WTC11 (cell line): ENCODE results near the gene TRIM44. TPM values are rescaled to one million over a fixed set of nuclear protein-coding genes. Genes with fewer than 3 reads are reported as not detected.

Experiments
- ATAC-seq: fragments of 200-7000 bp; cut with Tn5 transposase; 2 replicates; pipeline ENCODE4 v1.10.0; 2021; ENCODE audit warnings: mild to moderate bottlenecking, moderate library complexity
- CTCF ChIA-PET: fragments of 300-600 bp; sonication (Branson Sonifier 250); formaldehyde crosslinking; loops from one replicate; lab custom pipeline; 2021; ENCODE audit warnings: antibody characterized with exemption; lab: Charles Lee
- POLR2A ChIA-PET: fragments of 350-600 bp; sonication (Branson Sonifier 250); formaldehyde crosslinking; loops from one replicate; lab custom pipeline; 2021; ENCODE audit warnings: antibody characterized with exemption; lab: Charles Lee
- DNase-seq: peaks from one replicate; pipeline ENCODE4 v3.0.0; 2021; ENCODE audit warnings: low spot score
- H3K27ac Mint-ChIP-seq: 2 replicates; pipeline ENCODE4 v1.8.0; 2021; ENCODE audit warnings: mixed read lengths
- H3K27me3 Mint-ChIP-seq: 2 replicates; pipeline ENCODE4 v1.8.0; 2021; ENCODE audit warnings: low read depth, mild to moderate bottlenecking, moderate library complexity, mixed read lengths
- H3K36me3 Mint-ChIP-seq: 2 replicates; pipeline ENCODE4 v1.8.0; 2021; ENCODE audit warnings: mixed read lengths
- H3K4me1 Mint-ChIP-seq: 2 replicates; pipeline ENCODE4 v1.8.0; 2022; ENCODE audit warnings: mixed read lengths
- H3K4me3 Mint-ChIP-seq: 2 replicates; pipeline ENCODE4 v1.8.0; 2021; ENCODE audit warnings: mild to moderate bottlenecking, moderate library complexity, mixed read lengths
- H3K9me3 Mint-ChIP-seq: 2 replicates; pipeline ENCODE4 v1.8.0; 2021; ENCODE audit warnings: mixed read lengths
- ATF1 ChIP-seq: sonication (generic); formaldehyde crosslinking; IDR thresholded peaks from 2 replicates; pipeline ENCODE4 v1.8.1; 2023; ENCODE audit warnings: mild to moderate bottlenecking, moderate library complexity, missing genetic modification reagents
- ELF4 ChIP-seq: sonication (generic); formaldehyde crosslinking; IDR thresholded peaks from 2 replicates; pipeline ENCODE4 v1.8.1; 2022; ENCODE audit warnings: low read depth, mild to moderate bottlenecking, moderate library complexity, missing genetic modification reagents
- ESRRA ChIP-seq: sonication (generic); formaldehyde crosslinking; IDR thresholded peaks from 2 replicates; pipeline ENCODE4 v1.8.1; 2022; ENCODE audit warnings: mild to moderate bottlenecking, missing genetic modification reagents, borderline replicate concordance
- FOXP1 ChIP-seq: sonication (generic); formaldehyde crosslinking; IDR thresholded peaks from 2 replicates; pipeline ENCODE4 v1.8.0; 2022; ENCODE audit warnings: missing genetic modification reagents, mild to moderate bottlenecking, moderate library complexity, borderline replicate concordance
- GABPB1 ChIP-seq: sonication (generic); formaldehyde crosslinking; IDR thresholded peaks from 2 replicates; pipeline ENCODE4 v1.8.1; 2023; ENCODE audit warnings: mild to moderate bottlenecking, missing genetic modification reagents
- HMGA2 ChIP-seq: fragments of 250-450 bp; sonication (Bioruptor Pico); IDR thresholded peaks from 2 replicates; pipeline ENCODE4 v1.4.0; 2021; ENCODE audit warnings: mild to moderate bottlenecking, moderate library complexity
- NR2C2 ChIP-seq: sonication (generic); formaldehyde crosslinking; IDR thresholded peaks from 2 replicates; pipeline ENCODE4 v1.8.0; 2022; ENCODE audit warnings: mild to moderate bottlenecking, missing genetic modification reagents
- PRRX2 ChIP-seq: fragments of 250-450 bp; sonication (Bioruptor Pico); IDR thresholded peaks from 2 replicates; pipeline ENCODE4 v1.8.0; 2021; ENCODE audit warnings: mild to moderate bottlenecking
- SOX15 ChIP-seq: fragments of 250-450 bp; sonication (Bioruptor Pico); IDR thresholded peaks from 2 replicates; pipeline ENCODE4 v1.9.0; 2021; ENCODE audit warnings: mild to moderate bottlenecking
- TEAD1 ChIP-seq: sonication (generic); formaldehyde crosslinking; IDR thresholded peaks from 2 replicates; pipeline ENCODE4 v1.8.0; 2022; ENCODE audit warnings: mild to moderate bottlenecking, missing genetic modification reagents
- ZNF121 ChIP-seq: sonication (generic); formaldehyde crosslinking; IDR thresholded peaks from 2 replicates; pipeline ENCODE4 v1.8.0; 2023; ENCODE audit warnings: missing genetic modification reagents
- ZNF263 ChIP-seq: sonication (generic); formaldehyde crosslinking; IDR thresholded peaks from 2 replicates; pipeline ENCODE4 v1.8.1; 2022; ENCODE audit warnings: low read depth, mild to moderate bottlenecking, moderate library complexity, missing genetic modification reagents
- ZNF416 ChIP-seq: fragments of 250-450 bp; sonication (Bioruptor Pico); IDR thresholded peaks from 2 replicates; pipeline ENCODE4 v1.9.0; 2021; ENCODE audit warnings: mild to moderate bottlenecking, inconsistent platforms
- total RNA-seq: library from RNA; stranded (reverse); gene quantifications from 3 replicates; pipeline ENCODE4 v1.2.3, GENCODE V29; 2021
- TF ChIP-seq, protein P1 (sequence below): sonication (generic); formaldehyde crosslinking; IDR thresholded peaks from 2 replicates; pipeline ENCODE4 v1.8.1; 2022; ENCODE audit warnings: low read depth, mild to moderate bottlenecking, moderate library complexity, missing genetic modification reagents, borderline replicate concordance
- TF ChIP-seq, protein P2 (sequence below): sonication (generic); formaldehyde crosslinking; IDR thresholded peaks from 2 replicates; pipeline ENCODE4 v1.8.1; 2023; ENCODE audit warnings: mild to moderate bottlenecking, missing genetic modification reagents
- TF ChIP-seq, protein P3 (sequence below): fragments of 200-600 bp; IDR thresholded peaks from 2 replicates; pipeline ENCODE4 v1.8.0; 2022; ENCODE audit warnings: antibody characterized with exemption

The TRIM44 gene
- total RNA-seq, 1 experiment from 2014 or later = 27.4 TPM

DNA sequence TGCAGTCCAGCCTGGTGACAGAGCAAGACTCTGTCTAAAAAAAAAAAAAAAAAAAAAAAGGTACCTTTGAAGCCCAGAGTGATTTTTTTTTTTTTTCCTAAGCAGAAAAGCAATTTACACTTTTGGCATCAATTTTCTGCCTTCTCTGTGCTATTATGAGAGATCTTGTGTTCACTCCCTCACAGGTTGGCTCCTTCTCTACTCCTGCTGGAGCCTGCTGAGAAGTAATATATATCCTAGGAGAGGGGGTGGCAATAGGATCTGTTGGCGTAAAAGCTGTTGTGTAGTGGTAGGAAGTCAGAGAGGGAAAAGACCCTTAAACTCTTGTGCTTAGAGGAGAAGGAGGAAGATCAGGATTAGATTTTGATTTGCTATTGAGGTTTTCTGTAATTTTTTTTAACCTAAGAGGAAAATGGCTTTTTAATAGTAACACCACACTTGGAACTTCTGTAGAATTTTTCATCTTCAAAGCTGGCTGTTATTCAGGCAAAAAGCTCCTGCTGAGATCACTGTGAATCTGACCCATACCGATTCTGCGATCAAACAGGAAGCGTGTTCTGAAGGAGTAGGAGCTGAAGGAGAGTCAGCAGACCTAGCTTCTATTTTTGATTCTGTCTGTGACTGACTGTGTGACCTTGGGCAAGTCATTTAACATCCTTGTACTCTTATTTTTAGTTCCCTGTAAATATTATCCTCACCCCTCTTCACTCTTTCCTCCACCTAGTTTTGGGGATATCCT lies 77.7 kb downstream of the TRIM44 start:
- H3K9me3 Mint-ChIP-seq = no peaks in the 10 kb centered on the region
- H3K27me3 Mint-ChIP-seq = no peaks in the 10 kb centered on the region
- ChIA-PET POLR2A (no interaction called here), CTCF (interaction anchor here (1.1 to 3.0 kb wide), 3 partner anchors 82 to 519 kb away, joined by 3 to 17 read pairs (median 4); no protein-coding TSS in a partner anchor)
- no peak overlapping the region for H3K27ac Mint-ChIP-seq
- no peak overlapping the region for H3K4me3 Mint-ChIP-seq
- ATAC-seq = no peak
- no peak for DNase-seq
- peaks cover 14% of the 10 kb centered on the region for H3K36me3 Mint-ChIP-seq
- peaks cover 8% of the 10 kb centered on the region for H3K4me1 Mint-ChIP-seq
- TF ChIP-seq SOX15 (no peak), HMGA2 (CRISPR knock-in tag) (no peak), GABPB1 (no peak), FOXP1 (CRISPR knock-in tag) (no peak), NR2C2 (CRISPR knock-in tag) (no peak), ZNF121 (CRISPR knock-in tag) (no peak), TEAD1 (no peak), ATF1 (CRISPR knock-in tag) (no peak), PRRX2 (no peak), ZNF263 (CRISPR knock-in tag) (no peak), ZNF416 (no peak), ELF4 (CRISPR knock-in tag) (no peak)
- TF ChIP-seq, protein P1, sequence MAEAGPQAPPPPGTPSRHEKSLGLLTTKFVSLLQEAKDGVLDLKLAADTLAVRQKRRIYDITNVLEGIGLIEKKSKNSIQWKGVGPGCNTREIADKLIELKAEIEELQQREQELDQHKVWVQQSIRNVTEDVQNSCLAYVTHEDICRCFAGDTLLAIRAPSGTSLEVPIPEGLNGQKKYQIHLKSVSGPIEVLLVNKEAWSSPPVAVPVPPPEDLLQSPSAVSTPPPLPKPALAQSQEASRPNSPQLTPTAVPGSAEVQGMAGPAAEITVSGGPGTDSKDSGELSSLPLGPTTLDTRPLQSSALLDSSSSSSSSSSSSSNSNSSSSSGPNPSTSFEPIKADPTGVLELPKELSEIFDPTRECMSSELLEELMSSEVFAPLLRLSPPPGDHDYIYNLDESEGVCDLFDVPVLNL (CRISPR knock-in tag) = no peak
- TF ChIP-seq, protein P2, sequence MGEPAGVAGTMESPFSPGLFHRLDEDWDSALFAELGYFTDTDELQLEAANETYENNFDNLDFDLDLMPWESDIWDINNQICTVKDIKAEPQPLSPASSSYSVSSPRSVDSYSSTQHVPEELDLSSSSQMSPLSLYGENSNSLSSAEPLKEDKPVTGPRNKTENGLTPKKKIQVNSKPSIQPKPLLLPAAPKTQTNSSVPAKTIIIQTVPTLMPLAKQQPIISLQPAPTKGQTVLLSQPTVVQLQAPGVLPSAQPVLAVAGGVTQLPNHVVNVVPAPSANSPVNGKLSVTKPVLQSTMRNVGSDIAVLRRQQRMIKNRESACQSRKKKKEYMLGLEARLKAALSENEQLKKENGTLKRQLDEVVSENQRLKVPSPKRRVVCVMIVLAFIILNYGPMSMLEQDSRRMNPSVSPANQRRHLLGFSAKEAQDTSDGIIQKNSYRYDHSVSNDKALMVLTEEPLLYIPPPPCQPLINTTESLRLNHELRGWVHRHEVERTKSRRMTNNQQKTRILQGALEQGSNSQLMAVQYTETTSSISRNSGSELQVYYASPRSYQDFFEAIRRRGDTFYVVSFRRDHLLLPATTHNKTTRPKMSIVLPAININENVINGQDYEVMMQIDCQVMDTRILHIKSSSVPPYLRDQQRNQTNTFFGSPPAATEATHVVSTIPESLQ (CRISPR knock-in tag) = no peak
- TF ChIP-seq, protein P3, sequence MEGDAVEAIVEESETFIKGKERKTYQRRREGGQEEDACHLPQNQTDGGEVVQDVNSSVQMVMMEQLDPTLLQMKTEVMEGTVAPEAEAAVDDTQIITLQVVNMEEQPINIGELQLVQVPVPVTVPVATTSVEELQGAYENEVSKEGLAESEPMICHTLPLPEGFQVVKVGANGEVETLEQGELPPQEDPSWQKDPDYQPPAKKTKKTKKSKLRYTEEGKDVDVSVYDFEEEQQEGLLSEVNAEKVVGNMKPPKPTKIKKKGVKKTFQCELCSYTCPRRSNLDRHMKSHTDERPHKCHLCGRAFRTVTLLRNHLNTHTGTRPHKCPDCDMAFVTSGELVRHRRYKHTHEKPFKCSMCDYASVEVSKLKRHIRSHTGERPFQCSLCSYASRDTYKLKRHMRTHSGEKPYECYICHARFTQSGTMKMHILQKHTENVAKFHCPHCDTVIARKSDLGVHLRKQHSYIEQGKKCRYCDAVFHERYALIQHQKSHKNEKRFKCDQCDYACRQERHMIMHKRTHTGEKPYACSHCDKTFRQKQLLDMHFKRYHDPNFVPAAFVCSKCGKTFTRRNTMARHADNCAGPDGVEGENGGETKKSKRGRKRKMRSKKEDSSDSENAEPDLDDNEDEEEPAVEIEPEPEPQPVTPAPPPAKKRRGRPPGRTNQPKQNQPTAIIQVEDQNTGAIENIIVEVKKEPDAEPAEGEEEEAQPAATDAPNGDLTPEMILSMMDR = no peak

DNA sequence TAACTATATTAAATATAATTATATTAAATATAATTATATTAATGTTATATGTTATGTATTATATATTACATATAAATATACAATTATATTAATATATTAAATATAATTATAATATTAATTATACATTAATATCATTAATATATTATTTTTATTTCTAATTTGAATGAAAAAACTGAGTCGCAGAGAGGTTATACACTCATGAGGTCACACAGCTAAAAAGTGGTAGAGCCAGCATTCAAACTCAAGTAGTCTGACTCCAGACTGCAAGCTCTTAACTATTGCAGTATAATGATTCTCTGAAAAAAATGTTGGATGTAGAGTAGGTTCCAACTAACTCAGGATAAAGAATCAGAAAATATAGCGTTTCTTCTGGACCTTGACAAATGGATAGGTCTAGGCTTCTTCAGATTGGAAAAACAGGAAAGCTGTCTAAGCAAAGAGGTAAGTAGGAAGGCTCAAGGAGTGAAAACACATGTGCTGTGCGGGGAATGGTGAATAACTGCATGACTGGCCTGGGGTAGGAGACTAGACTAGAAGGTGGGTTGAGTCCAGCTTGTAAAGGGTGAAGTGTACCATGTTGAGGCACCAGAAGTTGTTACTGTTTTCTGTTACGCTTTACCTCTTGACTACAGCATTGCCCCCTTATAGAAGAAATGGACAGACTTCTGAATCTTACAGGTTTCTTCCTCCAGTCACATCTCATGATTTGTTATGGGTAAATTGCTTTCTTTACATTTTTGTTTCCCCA lies 80.3 kb downstream of the TRIM44 start:
- no peak for ATAC-seq
- CTCF ChIA-PET = interaction anchor here (1.7 kb wide), 1 partner anchor 79 kb away, joined by 9 read pairs; no protein-coding TSS in a partner anchor
- TF ChIP-seq ESRRA (CRISPR knock-in tag) (no peak), HMGA2 (CRISPR knock-in tag) (peak; percentile 96)
- TF ChIP-seq, all 79 proteins: peak for 1
- POLR2A ChIA-PET = no interaction called here
- H3K36me3 Mint-ChIP-seq = peaks cover 4% of the 10 kb centered on the region; the same call in 1 of the 2 replicates
- H3K4me1 Mint-ChIP-seq = peaks cover 10% of the 10 kb centered on the region
- no peak overlapping the region for H3K27ac Mint-ChIP-seq
- no peaks in the 10 kb centered on the region for H3K27me3 Mint-ChIP-seq
- no peaks in the 10 kb centered on the region for H3K9me3 Mint-ChIP-seq
- no peak for DNase-seq
- H3K4me3 Mint-ChIP-seq = no peak overlapping the region
